T-cell (primary cell): Measurements from ENCODE around the gene TMED6. TPM values are rescaled to one million over a fixed set of nuclear protein-coding genes. Genes with fewer than 3 reads are reported as not detected.
"Not testable (repeated sequence)": the region's sequence is repeated elsewhere in the genome, so short reads cannot be mapped to it uniquely, and the experiment has no call there.

ENCODE experiments used
- ATAC-seq, 4 experiments: fragments of 200-7000 bp in 3 of 4; fragments of 150-1000 bp in 1 of 4; cut with Tn5 transposase; replicated peaks in 1 of 4; 1 replicate in 3 of 4; 2 replicates in 1 of 4; pipeline ENCODE4 v1.10.0; 2021; ENCODE audit warnings: moderate library complexity in 3 of 4, mild to moderate bottlenecking in 2 of 4, moderate number of reproducible peaks in 1 of 4
- CTCF ChIA-PET, 2 donors: fragments of 300-600 bp; sonication (Branson Sonifier 250); formaldehyde crosslinking; loops; one replicate each; lab custom pipeline; 2022; ENCODE audit warnings: antibody characterized with exemption in 2 of 2; lab: Charles Lee
- POLR2A ChIA-PET, 2 donors: fragments of 300-600 bp; sonication (Branson Sonifier 250); formaldehyde crosslinking; loops; one replicate each; lab custom pipeline; 2022; ENCODE audit warnings: antibody characterized with exemption in 2 of 2; lab: Charles Lee
- DNase-seq, 35 experiments: peaks; one replicate each; pipeline versions ENCODE4 v3.0.0 to v3.0.0-alpha.2; 2013 to 2023
- H3K27ac ChIP-seq: one replicate; pipeline ENCODE4 v1.5.1; 2013; ENCODE audit warnings: low read length
- H3K27me3 ChIP-seq, 2 experiments: replicated peaks in 1 of 2; 1 replicate in 1 of 2; 2 replicates in 1 of 2; pipeline versions ENCODE4 v1.6.1 to v1.7.0; 2013; ENCODE audit warnings: low read length in 1 of 2, mixed read lengths in 1 of 2; ENCODE audit not compliant: control insufficient read depth in 2 of 2, insufficient read depth in 2 of 2; ENCODE audit errors: extremely low read depth in 1 of 2
- H3K36me3 ChIP-seq, 2 donors: 1 replicate in 1 of 2; 2 replicates in 1 of 2; pipeline versions ENCODE4 v1.6.1 to v1.7.0; 2013; ENCODE audit warnings: low read length in 1 of 2; ENCODE audit not compliant: control insufficient read depth in 2 of 2, insufficient read depth in 1 of 2; ENCODE audit errors: extremely low read depth in 1 of 2
- H3K4me1 ChIP-seq, 2 experiments: 1 replicate in 1 of 2; 2 replicates in 1 of 2; pipeline versions ENCODE4 v1.6.1 to v1.7.0; 2013; ENCODE audit warnings: low read length in 2 of 2, mixed read lengths in 1 of 2; ENCODE audit not compliant: insufficient read depth in 2 of 2, control insufficient read depth in 1 of 2; ENCODE audit errors: extremely low read depth in 1 of 2
- H3K4me3 ChIP-seq, 2 donors: 1 replicate in 1 of 2; 2 replicates in 1 of 2; pipeline versions ENCODE4 v1.5.1 to v1.7.0; 2013; ENCODE audit warnings: mild to moderate bottlenecking in 2 of 2, low read length in 1 of 2, moderate library complexity in 1 of 2; ENCODE audit not compliant: control insufficient read depth in 1 of 2; ENCODE audit errors: extremely low read depth in 1 of 2
- H3K9me3 ChIP-seq: 2 replicates; pipeline ENCODE4 v1.7.0; 2013
- H3K27ac Mint-ChIP-seq, 2 donors: one replicate each; pipeline ENCODE4 v1.8.0; 2020 to 2021; ENCODE audit warnings: mild to moderate bottlenecking in 2 of 2, mixed read lengths in 2 of 2
- H3K27me3 Mint-ChIP-seq, 2 donors: one replicate each; pipeline ENCODE4 v1.8.0; 2021 to 2022; ENCODE audit warnings: mixed read lengths in 2 of 2
- H3K36me3 Mint-ChIP-seq: one replicate; pipeline ENCODE4 v1.8.0; 2021; ENCODE audit warnings: mixed read lengths
- H3K4me1 Mint-ChIP-seq, 3 donors: one replicate each; pipeline ENCODE4 v1.8.0; 2020 to 2022; ENCODE audit warnings: mixed read lengths in 3 of 3, mild to moderate bottlenecking in 1 of 3
- H3K4me3 Mint-ChIP-seq, 3 donors: one replicate each; pipeline ENCODE4 v1.8.0; 2020 to 2022; ENCODE audit warnings: mild to moderate bottlenecking in 3 of 3, mixed read lengths in 3 of 3, moderate library complexity in 3 of 3
- H3K9me3 Mint-ChIP-seq, 3 donors: one replicate each; pipeline ENCODE4 v1.8.0; 2020 to 2022; ENCODE audit warnings: mixed read lengths in 3 of 3
- WGBS: methylation state at CpG from one replicate; pipeline ENCODE4 v1.1.5; 2013; ENCODE audit warnings: missing lambda C conversion rate; ENCODE audit not compliant: insufficient coverage; 5-methylcytosine and 5-hydroxymethylcytosine counted together
- total RNA-seq, 35 experiments: library from RNA in 6 of 35; stranded (reverse) in 6 of 35; fragments of 120-200 nt in 1 of 35; gene quantifications; one replicate each; pipeline versions ENCODE4 v1.2.1 to v1.2.4 and lab custom pipeline; 2013 to 2026

Gene TMED6
- total RNA-seq, 5 donors from 2014 or later (not counting 1 experiment from before 2014, with no cell fraction given): 2.6 to 4.6 (median 3.0) TPM

- WGBS: 100% methylated on average over 3 of the region's 7 CpGs
- POLR2A ChIA-PET: not testable (repeated sequence)
These were observed 54.8 kb downstream of the TMED6 start for GRCh38 chr16:69296771-69297170.

DNA sequence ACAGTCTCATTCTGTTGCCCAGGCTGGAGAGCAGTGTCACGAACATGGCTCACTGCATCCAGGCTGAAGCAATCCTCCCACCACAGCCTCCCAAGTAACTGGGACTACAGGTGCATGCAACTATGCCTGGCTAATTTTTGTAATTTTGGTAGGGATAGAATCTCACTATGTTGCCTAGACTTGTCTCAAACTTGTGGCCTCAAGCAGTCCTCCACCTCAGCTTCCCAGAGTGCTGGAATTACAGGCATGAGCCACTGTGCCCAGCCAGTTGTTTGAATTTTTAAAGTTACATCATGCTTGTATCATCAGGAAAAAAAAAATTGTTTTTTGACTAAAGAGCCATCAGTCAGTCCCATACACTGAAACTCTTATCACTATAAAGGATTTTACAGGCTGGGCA, 57.5 kb downstream of the TMED6 start:
- Histone ChIP-seq H3K36me3 (no peaks in the 10 kb centered on the region), H3K4me1 (no peaks in the 10 kb centered on the region), H3K9me3 (no peaks in the 10 kb centered on the region), H3K27me3 (no peaks in the 10 kb centered on the region), H3K4me3 (no peak overlapping the region), H3K27ac (no peak overlapping the region)
- POLR2A ChIA-PET: no interaction called here
- H3K4me3 Mint-ChIP-seq: no peak overlapping the region
- no CpG with 5 or more reads among the region's 1 CpG for WGBS
- H3K27me3 Mint-ChIP-seq: no peaks in the 10 kb centered on the region
- no peaks in the 10 kb centered on the region for H3K9me3 Mint-ChIP-seq
- DNase-seq (no peak), ATAC-seq (no peak)
- CTCF ChIA-PET: no interaction called here
- H3K4me1 Mint-ChIP-seq: no peaks in the 10 kb centered on the region
- H3K36me3 Mint-ChIP-seq: peaks cover 3% of the 10 kb centered on the region
- H3K27ac Mint-ChIP-seq: no peak overlapping the region

More at GRCh38 chr16:69296771-69297170, 54.8 kb downstream of the TMED6 start:
- H3K4me3 Mint-ChIP-seq, H3K9me3 Mint-ChIP-seq, H3K27me3 ChIP-seq, H3K4me3 ChIP-seq, H3K4me1 ChIP-seq, ATAC-seq, CTCF ChIA-PET, H3K27ac ChIP-seq, H3K27me3 Mint-ChIP-seq, H3K27ac Mint-ChIP-seq, H3K9me3 ChIP-seq, DNase-seq, H3K4me1 Mint-ChIP-seq: not testable (repeated sequence)
- H3K36me3 ChIP-seq: peaks cover 0 to 16% of the 10 kb centered on the region in 2 donors
- peaks cover 15% of the 10 kb centered on the region for H3K36me3 Mint-ChIP-seq

DNA sequence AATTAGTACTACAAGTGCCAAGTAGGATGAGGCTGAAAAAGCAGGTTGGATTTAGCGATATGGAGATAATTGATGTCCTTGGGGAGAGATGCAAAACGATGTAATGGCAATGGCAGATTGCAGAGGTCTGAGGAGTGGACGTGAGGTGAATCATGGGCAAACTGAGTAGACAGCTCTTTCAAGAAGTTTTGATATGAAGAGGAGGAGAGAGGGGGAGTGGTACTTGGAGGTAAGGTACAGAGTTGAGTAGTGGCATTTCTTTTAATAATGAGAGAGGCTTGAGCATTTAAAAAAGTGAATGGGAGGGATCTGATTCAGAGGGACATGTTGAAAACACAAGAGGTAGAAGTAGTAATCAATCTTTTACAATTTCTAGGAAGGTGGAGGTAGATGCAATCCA, 58.2 kb downstream of the TMED6 start:
- DNase-seq: no peak
- Histone ChIP-seq H3K27ac (no peak overlapping the region), H3K9me3 (no peaks in the 10 kb centered on the region), H3K4me1 (no peaks in the 10 kb centered on the region), H3K27me3 (no peaks in the 10 kb centered on the region), H3K36me3 (no peaks in the 10 kb centered on the region), H3K4me3 (no peak overlapping the region)
- no peak for ATAC-seq
- 80% methylated on average over 3 of the region's 3 CpGs for WGBS
- CTCF ChIA-PET: no interaction called here
- H3K27me3 Mint-ChIP-seq: no peaks in the 10 kb centered on the region
- POLR2A ChIA-PET: no interaction called here
- no peaks in the 10 kb centered on the region for H3K9me3 Mint-ChIP-seq
- no peak overlapping the region for H3K4me3 Mint-ChIP-seq
- H3K27ac Mint-ChIP-seq: no peak overlapping the region
- H3K36me3 Mint-ChIP-seq: peaks cover 3% of the 10 kb centered on the region
- no peaks in the 10 kb centered on the region for H3K4me1 Mint-ChIP-seq

Other genes starting within 250 kb of the TMED6 start
- gene HAS3, start 246.1 kb downstream of the TMED6 start, total RNA-seq: 1 to 10 TPM; 2.0 to 4.7 (median 3.4) TPM
- 100 to 1,000 TPM in 3 of 5 donors, 10 to 100 TPM in 2; 64.8 to 138 (median 124) TPM for gene CHTF8, start 219.2 kb downstream of the TMED6 start, total RNA-seq
- 10 to 100 TPM; 30.3 to 42.5 (median 37.8) TPM for gene UTP4, start 219.1 kb downstream of the TMED6 start, total RNA-seq
- gene SNTB2, start 164.6 kb downstream of the TMED6 start, total RNA-seq: 10 to 100 TPM; 13.2 to 23.1 (median 17.3) TPM
- gene VPS4A, start 40.4 kb downstream of the TMED6 start, total RNA-seq: 10 to 100 TPM; 40.5 to 61.9 (median 55.9) TPM
- 10 to 100 TPM in 3 of 5 donors, 1 to 10 TPM in 2; 5.3 to 20.5 (median 16.1) TPM for gene PDF, start 21.2 kb downstream of the TMED6 start, total RNA-seq
- gene COG8, start 12.2 kb downstream of the TMED6 start, total RNA-seq: 10 to 100 TPM; 31.2 to 70.4 (median 59.8) TPM
- 10 to 100 TPM; 23.7 to 32.9 (median 29.6) TPM for gene NIP7, start 12.0 kb downstream of the TMED6 start, total RNA-seq
- gene TERF2, start 34.2 kb upstream of the TMED6 start, total RNA-seq: 10 to 100 TPM; 36.6 to 51.0 (median 47.3) TPM
- gene CYB5B, start 72.8 kb upstream of the TMED6 start, total RNA-seq: 10 to 100 TPM; 42.9 to 62.0 (median 54.4) TPM
- 10 to 100 TPM; 24.3 to 33.7 (median 27.8) TPM for gene NFAT5, start 214.2 kb upstream of the TMED6 start, total RNA-seq